CD4-positive, CD25-positive, alpha-beta regulatory T cell (primary cell): ENCODE measurements around the gene CELF2. TPM values are rescaled to one million over a fixed set of nuclear protein-coding genes. Genes with fewer than 3 reads are reported as not detected.

ENCODE experiments used
- ATAC-seq, 2 donors: fragments of 150-1000 bp; cut with Tn5 transposase; one replicate each; pipeline ENCODE4 v1.10.0; 2021; ENCODE audit warnings: low read depth in 2 of 2, moderate number of reproducible peaks in 2 of 2, moderate library complexity in 1 of 2
- DNase-seq, 3 donors: peaks; one replicate each; pipeline versions ENCODE4 v3.0.0 to v3.0.0-alpha.2; 2012 to 2022; ENCODE audit warnings: mixed read lengths in 1 of 3
- H3K27ac ChIP-seq: one replicate; pipeline ENCODE4 v1.7.0; 2013; ENCODE audit warnings: mild to moderate bottlenecking, low read length; ENCODE audit not compliant: insufficient read depth, poor library complexity, severe bottlenecking
- H3K27me3 ChIP-seq: one replicate; pipeline ENCODE4 v1.7.0; 2013; ENCODE audit warnings: low read length; ENCODE audit not compliant: control insufficient read depth, insufficient read depth
- H3K36me3 ChIP-seq: one replicate; pipeline ENCODE4 v1.7.0; 2013; ENCODE audit warnings: mild to moderate bottlenecking, low read length, moderate library complexity; ENCODE audit not compliant: control insufficient read depth, insufficient read depth
- H3K4me1 ChIP-seq: 2 replicates; pipeline ENCODE4 v1.7.0; 2013; ENCODE audit warnings: mild to moderate bottlenecking, low read length; ENCODE audit not compliant: insufficient read depth, control insufficient read depth, poor library complexity, severe bottlenecking
- H3K4me3 ChIP-seq: one replicate; pipeline ENCODE4 v1.7.0; 2013; ENCODE audit warnings: low read depth, mild to moderate bottlenecking, low read length, moderate library complexity
- H3K9me3 ChIP-seq, 2 experiments: 1 replicate in 1 of 2; 2 replicates in 1 of 2; pipeline ENCODE4 v1.7.0; 2013; ENCODE audit warnings: low read length in 2 of 2, mild to moderate bottlenecking in 1 of 2, moderate library complexity in 1 of 2; ENCODE audit not compliant: control insufficient read depth in 2 of 2
- H3K27ac Mint-ChIP-seq, 3 donors: one replicate each; pipeline ENCODE4 v1.8.0; 2020 to 2022; ENCODE audit warnings: mild to moderate bottlenecking in 3 of 3, mixed read lengths in 3 of 3, moderate library complexity in 2 of 3
- H3K27me3 Mint-ChIP-seq: one replicate; pipeline ENCODE4 v1.8.0; 2022; ENCODE audit warnings: mild to moderate bottlenecking, mixed read lengths
- H3K36me3 Mint-ChIP-seq: one replicate; pipeline ENCODE4 v1.8.0; 2020; ENCODE audit warnings: mixed read lengths
- H3K4me1 Mint-ChIP-seq, 4 donors: one replicate each; pipeline ENCODE4 v1.8.0; 2020 to 2022; ENCODE audit warnings: mixed read lengths in 4 of 4, mild to moderate bottlenecking in 1 of 4
- H3K4me3 Mint-ChIP-seq, 4 donors: one replicate each; pipeline ENCODE4 v1.8.0; 2020 to 2022; ENCODE audit warnings: mild to moderate bottlenecking in 4 of 4, mixed read lengths in 4 of 4, moderate library complexity in 3 of 4
- H3K9me3 Mint-ChIP-seq, 7 donors: one replicate each; pipeline ENCODE4 v1.8.0; 2020 to 2022; ENCODE audit warnings: mixed read lengths in 7 of 7, mild to moderate bottlenecking in 3 of 7, moderate library complexity in 2 of 7
- polyA plus RNA-seq, 4 donors: library from polyadenylated mRNA; unstranded; fragments of 300-500 nt; fragmentation: Illumina TruSeq; gene quantifications; one replicate each; pipeline ENCODE4 v1.2.3, GENCODE V29; 2021
- total RNA-seq: library from RNA; stranded (reverse); gene quantifications from one replicate; pipeline ENCODE4 v1.2.3, GENCODE V29; 2022

The CELF2 gene
- total and polyA plus RNA-seq, 5 donors from 2014 or later: 117 to 230 (median 150) TPM

DNA sequence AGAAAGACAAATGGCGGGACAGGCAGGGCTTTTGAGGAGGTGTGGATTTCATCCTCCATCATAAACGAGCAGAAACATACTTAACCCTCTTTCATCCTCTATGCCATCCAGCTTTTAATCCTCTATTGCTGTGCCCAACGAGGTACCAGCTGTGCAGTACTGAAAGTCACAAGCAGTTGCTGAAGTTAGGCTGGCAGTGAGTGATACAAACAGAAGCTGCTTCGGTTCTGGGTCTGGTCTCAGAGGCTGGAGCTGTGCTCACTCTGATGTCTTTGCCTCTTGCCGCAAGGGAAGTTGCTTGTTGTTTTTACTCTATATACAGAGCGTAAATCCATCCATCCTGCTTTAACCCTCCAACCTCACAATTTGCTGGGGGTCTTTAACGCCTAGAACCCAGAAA lies 235.2 kb downstream of the CELF2 start:
- Histone ChIP-seq H3K36me3 (peaks cover 100% of the 10 kb centered on the region), H3K27me3 (no peaks in the 10 kb centered on the region), H3K27ac (no peak overlapping the region), H3K4me1 (peaks cover 22% of the 10 kb centered on the region), H3K9me3 (no peaks in the 10 kb centered on the region), H3K4me3 (no peak overlapping the region)
- Mint-ChIP-seq H3K36me3 (peaks cover 30% of the 10 kb centered on the region), H3K4me1 (peaks cover 17 to 62% (median 48%) of the 10 kb centered on the region in 4 donors), H3K27ac (no peak overlapping the region), H3K9me3 (no peaks in the 10 kb centered on the region), H3K27me3 (no peaks in the 10 kb centered on the region), H3K4me3 (no peak overlapping the region)
- DNase-seq (no peak), ATAC-seq (no peak)

DNA sequence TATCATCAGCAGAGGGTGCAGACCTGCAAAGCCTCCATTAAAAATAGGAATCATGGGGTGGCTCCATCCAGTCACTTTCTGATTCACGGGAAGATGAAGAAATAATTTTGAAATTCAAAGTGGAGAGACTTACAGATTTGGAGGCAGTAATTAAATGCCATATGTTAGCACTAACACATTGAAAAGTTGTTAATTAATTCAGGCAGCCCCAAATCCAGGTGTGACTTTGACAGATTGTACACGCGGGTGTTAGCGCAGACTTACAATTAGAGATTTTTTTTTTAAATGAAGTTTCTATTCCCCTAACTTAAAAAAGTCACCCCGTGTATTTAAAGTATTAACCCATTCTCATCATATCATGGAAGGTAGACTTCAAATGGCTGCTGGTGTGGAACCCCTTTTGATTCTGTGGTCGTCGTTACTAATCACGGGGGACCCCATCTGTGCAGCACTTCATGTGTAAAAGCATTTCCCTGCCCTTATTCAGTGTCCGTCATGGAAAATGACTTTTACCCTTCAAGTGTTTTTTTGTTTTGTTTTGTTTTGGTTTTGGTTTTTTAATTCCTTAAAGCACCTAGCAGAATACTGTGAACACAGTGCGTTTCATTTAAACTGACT lies 235.8 kb downstream of the CELF2 start:
- H3K27me3 Mint-ChIP-seq: no peaks in the 10 kb centered on the region
- H3K27ac ChIP-seq: no peak overlapping the region
- no peaks in the 10 kb centered on the region for H3K27me3 ChIP-seq
- H3K4me1 Mint-ChIP-seq: peaks cover 17 to 68% (median 50%) of the 10 kb centered on the region in 4 donors
- no peak for DNase-seq
- H3K4me3 Mint-ChIP-seq: no peak overlapping the region
- no peaks in the 10 kb centered on the region for H3K9me3 Mint-ChIP-seq
- peaks cover 100% of the 10 kb centered on the region for H3K36me3 ChIP-seq
- no peak for ATAC-seq
- no peaks in the 10 kb centered on the region for H3K9me3 ChIP-seq
- H3K4me1 ChIP-seq: peaks cover 17% of the 10 kb centered on the region
- no peak overlapping the region for H3K4me3 ChIP-seq
- H3K27ac Mint-ChIP-seq: no peak overlapping the region
- peaks cover 36% of the 10 kb centered on the region for H3K36me3 Mint-ChIP-seq

DNA sequence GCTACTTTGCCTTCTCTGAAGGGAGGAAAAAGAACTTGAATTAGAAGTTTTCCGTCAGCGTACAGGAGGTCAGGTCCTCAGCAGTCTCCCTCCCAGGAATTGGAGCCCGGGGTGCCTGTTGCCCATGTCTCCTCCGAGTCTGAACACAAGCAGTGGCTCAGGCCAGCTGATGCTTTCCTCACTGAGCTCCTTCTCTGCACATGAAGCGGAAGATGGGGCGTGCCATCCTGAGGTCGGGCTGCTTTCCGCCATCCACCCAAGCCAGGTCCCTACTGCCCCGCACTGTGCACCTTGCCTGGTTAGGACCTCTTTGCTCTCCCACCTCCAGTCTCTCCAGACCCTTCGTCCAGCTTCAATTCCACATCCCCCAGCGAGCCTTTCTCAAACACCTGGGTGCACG lies 237.5 kb downstream of the CELF2 start:
- H3K36me3 Mint-ChIP-seq: peaks cover 41% of the 10 kb centered on the region
- Histone ChIP-seq H3K27me3 (no peaks in the 10 kb centered on the region), H3K4me1 (peaks cover 12% of the 10 kb centered on the region), H3K36me3 (peaks cover 100% of the 10 kb centered on the region), H3K9me3 (no peaks in the 10 kb centered on the region), H3K27ac (peak overlapping the region; percentile 58), H3K4me3 (no peak overlapping the region)
- no peak for ATAC-seq
- H3K4me3 Mint-ChIP-seq: no peak overlapping the region
- H3K9me3 Mint-ChIP-seq: no peaks in the 10 kb centered on the region
- DNase-seq: no peak
- H3K27me3 Mint-ChIP-seq: no peaks in the 10 kb centered on the region
- H3K27ac Mint-ChIP-seq: peak overlapping the region; percentile 29 to 69 (median 66)
- peaks cover 13 to 68% (median 47%) of the 10 kb centered on the region in 4 donors for H3K4me1 Mint-ChIP-seq

DNA sequence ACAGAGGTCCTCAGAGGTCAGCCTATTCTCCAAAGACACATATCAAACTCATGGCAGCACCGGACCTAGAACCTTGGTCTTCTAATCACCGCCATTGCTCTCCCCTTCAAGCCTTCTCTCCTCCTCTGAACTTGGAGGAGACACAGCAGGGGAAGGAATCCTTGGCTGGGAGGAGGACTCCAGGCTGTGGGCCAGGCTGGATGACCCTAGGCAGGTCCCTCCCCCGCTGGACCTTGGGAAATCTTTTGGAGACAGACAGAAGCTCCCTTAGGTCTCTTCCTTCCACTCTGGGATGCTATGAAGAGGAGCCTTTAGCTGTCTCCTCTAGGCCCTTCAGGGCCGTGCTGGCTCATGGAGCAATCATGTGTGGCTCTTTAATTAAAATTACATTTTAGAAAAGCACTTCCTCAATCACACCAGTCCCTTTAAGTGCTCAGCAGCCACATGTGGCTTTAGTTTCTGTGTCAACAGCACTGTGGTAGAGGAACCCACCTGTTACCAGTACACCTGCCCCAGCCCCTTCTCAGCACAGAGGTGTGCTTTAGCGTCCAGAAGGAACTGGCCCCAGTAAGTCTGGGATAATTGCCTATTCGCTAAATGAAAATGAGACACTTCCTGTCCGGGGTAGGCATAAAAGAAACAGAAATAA lies 238.2 kb downstream of the CELF2 start:
- H3K27ac ChIP-seq: peak overlapping the region; percentile 58
- Mint-ChIP-seq H3K4me1 (peaks cover 16 to 68% (median 43%) of the 10 kb centered on the region in 4 donors), H3K9me3 (no peaks in the 10 kb centered on the region), H3K27ac (peak overlapping the region; percentile 69 to 82 (median 69)), H3K4me3 (peak overlapping the region in 3 of 4 donors; percentile 4 to 29 (median 25)), H3K36me3 (peaks cover 43% of the 10 kb centered on the region), H3K27me3 (no peaks in the 10 kb centered on the region)
- DNase-seq (no peak), ATAC-seq (no peak)
- peaks cover 100% of the 10 kb centered on the region for H3K36me3 ChIP-seq
- H3K27me3 ChIP-seq: no peaks in the 10 kb centered on the region
- peaks cover 12% of the 10 kb centered on the region for H3K4me1 ChIP-seq
- H3K4me3 ChIP-seq: no peak overlapping the region
- no peaks in the 10 kb centered on the region for H3K9me3 ChIP-seq

DNA sequence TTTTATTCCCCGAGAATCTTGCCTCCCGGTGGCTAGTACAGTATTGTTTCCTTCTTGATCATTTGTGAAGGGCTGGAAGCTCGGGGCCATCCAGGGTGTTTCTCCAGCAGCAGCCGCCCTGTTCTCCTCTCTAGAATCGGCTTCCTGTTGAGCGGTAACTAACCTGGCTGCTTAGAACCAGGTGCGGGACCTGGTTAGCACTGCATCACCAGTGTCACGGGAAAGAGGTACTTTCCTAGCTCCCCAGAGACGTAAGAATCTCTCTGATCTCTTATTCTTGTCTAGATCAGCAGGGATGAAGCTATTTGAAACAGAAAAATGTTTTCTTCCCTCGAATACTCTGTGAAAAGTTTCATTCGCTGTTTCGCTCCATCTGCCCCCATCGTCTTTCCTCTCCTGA lies 239.2 kb downstream of the CELF2 start:
- Mint-ChIP-seq H3K4me1 (peaks cover 16 to 78% (median 46%) of the 10 kb centered on the region in 4 donors), H3K4me3 (peak overlapping the region in 1 of 4 donors; percentile 43), H3K27me3 (no peaks in the 10 kb centered on the region), H3K27ac (peak overlapping the region; percentile 78 to 86 (median 83)), H3K9me3 (no peaks in the 10 kb centered on the region), H3K36me3 (peaks cover 47% of the 10 kb centered on the region)
- H3K27ac ChIP-seq: peak overlapping the region; percentile 60
- H3K9me3 ChIP-seq: no peaks in the 10 kb centered on the region
- H3K36me3 ChIP-seq: peaks cover 100% of the 10 kb centered on the region
- H3K4me1 ChIP-seq: peaks cover 19% of the 10 kb centered on the region
- no peak overlapping the region for H3K4me3 ChIP-seq
- DNase-seq (no peak), ATAC-seq (no peak)
- no peaks in the 10 kb centered on the region for H3K27me3 ChIP-seq

DNA sequence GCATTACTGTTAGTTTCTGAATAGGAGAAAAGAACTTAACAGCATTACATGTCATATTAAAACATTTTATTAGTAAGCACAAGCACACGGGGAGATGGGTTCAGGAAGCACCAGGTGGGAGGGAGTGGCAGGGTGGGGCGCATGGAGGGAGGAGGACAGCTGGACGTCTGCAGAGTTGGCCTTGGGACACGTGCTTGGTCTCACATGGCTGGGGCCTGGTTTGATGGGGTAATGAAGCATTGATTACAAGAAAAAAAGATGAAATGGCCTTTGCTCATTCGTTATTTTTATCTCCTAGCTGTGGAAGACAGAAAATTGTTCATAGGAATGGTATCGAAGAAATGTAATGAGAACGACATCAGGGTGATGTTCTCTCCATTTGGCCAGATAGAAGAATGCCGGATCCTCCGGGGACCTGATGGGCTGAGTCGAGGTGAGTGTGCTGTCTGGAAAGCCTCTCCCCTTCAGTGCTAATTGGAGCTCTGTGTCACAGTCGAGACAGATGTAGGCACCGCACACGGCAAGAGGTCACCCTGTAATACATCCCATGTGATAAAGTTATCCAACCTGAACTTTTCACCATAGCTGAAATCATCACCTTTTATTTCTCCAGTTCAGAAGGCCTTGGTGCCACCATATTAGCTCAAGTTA lies 239.9 kb downstream of the CELF2 start:
- Mint-ChIP-seq H3K36me3 (peaks cover 53% of the 10 kb centered on the region), H3K4me1 (peaks cover 16 to 85% (median 51%) of the 10 kb centered on the region in 4 donors), H3K27ac (peak overlapping the region; percentile 78 to 86 (median 83)), H3K27me3 (no peaks in the 10 kb centered on the region), H3K4me3 (no peak overlapping the region), H3K9me3 (no peaks in the 10 kb centered on the region)
- DNase-seq (no peak), ATAC-seq (no peak)
- Histone ChIP-seq H3K36me3 (peaks cover 100% of the 10 kb centered on the region), H3K27ac (peak overlapping the region; percentile 60), H3K4me1 (peaks cover 24% of the 10 kb centered on the region), H3K27me3 (no peaks in the 10 kb centered on the region), H3K4me3 (no peak overlapping the region), H3K9me3 (no peaks in the 10 kb centered on the region)

DNA sequence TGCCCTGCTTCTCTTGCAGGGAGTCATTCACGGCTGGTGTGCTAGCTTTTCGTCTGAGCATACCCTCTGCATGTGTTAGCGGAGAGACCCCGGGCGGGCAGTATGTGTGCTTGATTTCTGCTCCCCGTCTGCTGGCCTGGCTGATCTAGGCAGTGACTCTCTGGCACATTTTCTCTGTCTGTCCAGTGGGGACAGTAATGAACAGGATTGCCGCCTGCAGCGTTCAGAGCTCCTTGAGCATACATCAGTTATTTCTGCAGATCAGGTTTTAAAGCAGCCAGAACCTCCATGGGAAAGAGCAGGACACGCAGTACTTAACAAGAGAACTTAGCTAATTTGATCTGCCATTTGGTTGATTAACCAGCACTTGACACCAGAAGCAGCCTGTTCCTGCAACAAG lies 242.5 kb downstream of the CELF2 start:
- no peaks in the 10 kb centered on the region for H3K9me3 Mint-ChIP-seq
- Histone ChIP-seq H3K4me3 (no peak overlapping the region), H3K9me3 (no peaks in the 10 kb centered on the region), H3K4me1 (peaks cover 37% of the 10 kb centered on the region), H3K27me3 (no peaks in the 10 kb centered on the region), H3K27ac (no peak overlapping the region), H3K36me3 (peaks cover 99% of the 10 kb centered on the region)
- H3K27me3 Mint-ChIP-seq: no peaks in the 10 kb centered on the region
- peak overlapping the region in 2 of 4 donors; percentile 28 to 36 for H3K4me3 Mint-ChIP-seq
- H3K36me3 Mint-ChIP-seq: peaks cover 66% of the 10 kb centered on the region
- no peak for DNase-seq
- no peak for ATAC-seq
- H3K4me1 Mint-ChIP-seq: peaks cover 29 to 92% (median 59%) of the 10 kb centered on the region in 4 donors
- H3K27ac Mint-ChIP-seq: peak overlapping the region in 2 of 3 donors; percentile 35 to 77
